ENCODE measurements around the gene SAMD3. TPM values are rescaled to one million over a fixed set of nuclear protein-coding genes. Genes with fewer than 3 reads are reported as not detected.

The SAMD3 gene
- total RNA-seq, 1 experiment from 2014 or later: not detected

- Histone ChIP-seq H3K27me3 (ENCODE audit: insufficient read depth, low read depth) (no peaks in the 10 kb centered on the region), H3K27ac (no peak overlapping the region), H3K79me2 (ENCODE audit: low read depth) (no peaks in the 10 kb centered on the region), H3K9me2 (ENCODE audit: insufficient read depth) (no peaks in the 10 kb centered on the region), H3K9me3 (ENCODE audit: insufficient read depth, low read depth) (no peaks in the 10 kb centered on the region), H3K36me3 (ENCODE audit: low read depth) (no peaks in the 10 kb centered on the region), H2AFZ (no peak overlapping the region), H3K4me3 (no peak overlapping the region), H4K20me1 (ENCODE audit: insufficient read depth) (no peaks in the 10 kb centered on the region), H3K4me1 (replicated peaks; ENCODE audit: insufficient read depth) (no peaks in the 10 kb centered on the region), H3F3A (ENCODE audit: insufficient read depth, low read depth) (no peaks in the 10 kb centered on the region), H3K4me2 (no peak overlapping the region)
- no peak for TF ChIP-seq EZH2 (IDR thresholded peaks at IDR 0.05; ENCODE audit: low read depth)
- no peak for TF ChIP-seq CTCF (conservative IDR thresholded peaks at IDR 0.05)
- no TSS peak for BruUV-seq (replicated peaks)
- DNase-seq: no peak
- intact Hi-C loops (cut with micrococcal nuclease; ENCODE audit: unreplicated experiment): no loop called here
- ChIA-PET POLR2A (ENCODE audit: unreplicated experiment) (no interaction called here), CTCF (no interaction called here)
Observed at GRCh38 chr6:130107710-130108109, 115.0 kb downstream of the SAMD3 start.

GRCh38 chr6:130105996-130106704 lies 116.6 kb downstream of the SAMD3 start:
- Histone ChIP-seq H3K4me3 (no peak overlapping the region), H3K4me1 (replicated peaks; ENCODE audit: insufficient read depth) (no peaks in the 10 kb centered on the region), H2AFZ (no peak overlapping the region), H3K79me2 (ENCODE audit: low read depth) (no peaks in the 10 kb centered on the region), H3K4me2 (no peak overlapping the region), H4K20me1 (ENCODE audit: insufficient read depth) (no peaks in the 10 kb centered on the region), H3K36me3 (ENCODE audit: low read depth) (no peaks in the 10 kb centered on the region), H3K27ac (no peak overlapping the region), H3K9me2 (ENCODE audit: insufficient read depth) (no peaks in the 10 kb centered on the region), H3K27me3 (ENCODE audit: insufficient read depth, low read depth) (no peaks in the 10 kb centered on the region), H3F3A (ENCODE audit: insufficient read depth, low read depth) (no peaks in the 10 kb centered on the region), H3K9me3 (ENCODE audit: insufficient read depth, low read depth) (no peaks in the 10 kb centered on the region)
- BruUV-seq (replicated peaks): no TSS peak
- CTCF ChIA-PET: no interaction called here
- DNase-seq: no peak
- intact Hi-C loops (cut with micrococcal nuclease; ENCODE audit: unreplicated experiment): no loop called here
- TF ChIP-seq EZH2 (IDR thresholded peaks at IDR 0.05; ENCODE audit: low read depth): no peak
- TF ChIP-seq CTCF (conservative IDR thresholded peaks at IDR 0.05): no peak
- POLR2A ChIA-PET (ENCODE audit: unreplicated experiment): no interaction called here

DNA sequence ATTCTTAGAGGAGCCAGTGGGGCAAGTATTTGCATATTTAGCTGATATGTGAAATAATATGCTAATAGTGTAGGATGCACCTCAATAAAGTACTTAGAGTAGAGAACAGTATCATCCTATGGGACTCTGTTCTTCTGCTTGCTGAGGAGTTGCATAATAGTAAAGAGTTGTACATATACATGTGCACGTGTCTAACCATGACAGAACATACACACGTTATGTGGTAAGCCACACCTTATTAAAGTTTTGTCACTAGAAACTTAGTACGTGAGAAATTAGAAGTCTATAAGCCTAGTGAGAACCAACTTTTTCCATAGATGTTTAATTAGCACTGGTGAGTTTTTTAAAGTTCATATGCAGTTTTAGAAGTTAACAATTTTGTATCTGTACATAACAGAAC lies 123.6 kb downstream of the SAMD3 start:
- H3K4me2 ChIP-seq: no peak overlapping the region
- H3K79me2 ChIP-seq (ENCODE audit: low read depth): no peaks in the 10 kb centered on the region
- H2AFZ ChIP-seq: no peak overlapping the region
- DNase-seq: no peak
- no peaks in the 10 kb centered on the region for H3F3A ChIP-seq (ENCODE audit: insufficient read depth, low read depth)
- ChIA-PET POLR2A (ENCODE audit: unreplicated experiment) (no interaction called here), CTCF (no interaction called here)
- no peak for TF ChIP-seq EZH2 (IDR thresholded peaks at IDR 0.05; ENCODE audit: low read depth)
- TF ChIP-seq CTCF (conservative IDR thresholded peaks at IDR 0.05): no peak
- no peak overlapping the region for H3K27ac ChIP-seq
- BruUV-seq (replicated peaks): no TSS peak
- H3K36me3 ChIP-seq (ENCODE audit: low read depth): no peaks in the 10 kb centered on the region
- no peaks in the 10 kb centered on the region for H3K27me3 ChIP-seq (ENCODE audit: insufficient read depth, low read depth)
- H3K9me2 ChIP-seq (ENCODE audit: insufficient read depth): no peaks in the 10 kb centered on the region
- intact Hi-C loops (cut with micrococcal nuclease; ENCODE audit: unreplicated experiment): no loop called here
- H3K9me3 ChIP-seq (ENCODE audit: insufficient read depth, low read depth): no peaks in the 10 kb centered on the region
- H4K20me1 ChIP-seq (ENCODE audit: insufficient read depth): no peaks in the 10 kb centered on the region
- no peak overlapping the region for H3K4me3 ChIP-seq
- H3K4me1 ChIP-seq (replicated peaks; ENCODE audit: insufficient read depth): no peaks in the 10 kb centered on the region
